ENCODE results near the gene FBXL4. TPM values are rescaled to one million over a fixed set of nuclear protein-coding genes. Genes with fewer than 3 reads are reported as not detected.

FBXL4 gene
- total RNA-seq, 4 donors from 2014 or later = 14.5 to 26.7 (median 18.3) TPM

DNA sequence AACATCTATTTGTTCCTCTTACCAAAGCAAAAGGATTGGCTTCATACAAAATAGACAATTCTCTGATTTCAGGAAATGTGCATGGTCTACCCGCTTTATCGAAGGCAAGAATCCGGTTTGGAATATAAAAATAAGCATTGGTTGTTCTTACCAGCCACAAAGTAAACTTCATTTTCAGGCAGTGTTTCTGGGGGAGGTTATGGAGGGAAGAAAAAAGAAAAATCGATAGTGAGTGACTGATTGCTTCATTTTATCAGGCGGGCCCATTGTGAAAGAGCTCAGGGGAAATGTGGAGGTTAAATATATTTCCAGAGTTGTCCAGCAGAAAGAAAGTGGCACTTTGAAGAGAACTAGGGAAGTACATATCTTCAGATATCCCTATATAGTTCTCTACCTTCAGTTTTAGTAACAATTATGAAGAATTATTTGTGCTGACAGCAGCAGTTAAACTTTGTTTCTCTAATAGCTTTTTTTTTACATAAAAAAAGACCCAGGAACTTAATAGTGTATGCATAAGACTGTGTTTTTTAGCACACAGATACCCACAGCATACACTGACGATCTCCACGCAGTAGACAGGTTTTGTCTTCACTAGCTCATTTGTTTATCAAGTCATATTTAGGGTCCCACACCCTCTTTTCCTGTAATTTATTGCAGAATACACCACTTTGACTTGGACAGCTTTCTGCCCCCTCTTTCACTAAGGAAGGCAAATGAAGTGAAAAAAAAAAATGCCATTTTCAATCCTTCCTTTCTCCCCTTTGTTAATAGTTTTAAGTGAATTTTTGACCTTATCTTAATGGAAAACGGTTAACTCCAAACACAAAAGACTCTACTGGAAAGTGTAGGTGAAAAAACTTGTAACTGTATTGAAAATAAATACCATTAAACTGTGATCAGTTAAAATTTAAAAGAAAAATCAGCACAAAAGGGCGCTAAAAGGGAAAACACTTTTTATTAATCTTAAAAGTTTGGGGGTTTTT, 110.5 kb downstream of the FBXL4 start:
- peaks cover 96% of the 10 kb centered on the region for H3K27me3 ChIP-seq
- H3K9me3 ChIP-seq = no peaks in the 10 kb centered on the region
- H3K4me3 ChIP-seq = no peak overlapping the region
- WGBS = 39% methylated on average over 9 of the region's 9 CpGs
- H3K4me1 ChIP-seq = peaks cover 37% of the 10 kb centered on the region
- no peak for DNase-seq (ENCODE audit: low spot score in 2 of 2)
- no peaks in the 10 kb centered on the region for H3K36me3 ChIP-seq
- no peak overlapping the region for H3K27ac ChIP-seq
- no peak for TF ChIP-seq POLR2A (IDR thresholded peaks at IDR 0.05)
- TF ChIP-seq POLR2AphosphoS5 (IDR thresholded peaks at IDR 0.05) = no peak
- TF ChIP-seq, protein P1, sequence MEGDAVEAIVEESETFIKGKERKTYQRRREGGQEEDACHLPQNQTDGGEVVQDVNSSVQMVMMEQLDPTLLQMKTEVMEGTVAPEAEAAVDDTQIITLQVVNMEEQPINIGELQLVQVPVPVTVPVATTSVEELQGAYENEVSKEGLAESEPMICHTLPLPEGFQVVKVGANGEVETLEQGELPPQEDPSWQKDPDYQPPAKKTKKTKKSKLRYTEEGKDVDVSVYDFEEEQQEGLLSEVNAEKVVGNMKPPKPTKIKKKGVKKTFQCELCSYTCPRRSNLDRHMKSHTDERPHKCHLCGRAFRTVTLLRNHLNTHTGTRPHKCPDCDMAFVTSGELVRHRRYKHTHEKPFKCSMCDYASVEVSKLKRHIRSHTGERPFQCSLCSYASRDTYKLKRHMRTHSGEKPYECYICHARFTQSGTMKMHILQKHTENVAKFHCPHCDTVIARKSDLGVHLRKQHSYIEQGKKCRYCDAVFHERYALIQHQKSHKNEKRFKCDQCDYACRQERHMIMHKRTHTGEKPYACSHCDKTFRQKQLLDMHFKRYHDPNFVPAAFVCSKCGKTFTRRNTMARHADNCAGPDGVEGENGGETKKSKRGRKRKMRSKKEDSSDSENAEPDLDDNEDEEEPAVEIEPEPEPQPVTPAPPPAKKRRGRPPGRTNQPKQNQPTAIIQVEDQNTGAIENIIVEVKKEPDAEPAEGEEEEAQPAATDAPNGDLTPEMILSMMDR (IDR thresholded peaks at IDR 0.05) = no peak
- no peak for TF ChIP-seq EP300 (IDR thresholded peaks at IDR 0.05)

DNA sequence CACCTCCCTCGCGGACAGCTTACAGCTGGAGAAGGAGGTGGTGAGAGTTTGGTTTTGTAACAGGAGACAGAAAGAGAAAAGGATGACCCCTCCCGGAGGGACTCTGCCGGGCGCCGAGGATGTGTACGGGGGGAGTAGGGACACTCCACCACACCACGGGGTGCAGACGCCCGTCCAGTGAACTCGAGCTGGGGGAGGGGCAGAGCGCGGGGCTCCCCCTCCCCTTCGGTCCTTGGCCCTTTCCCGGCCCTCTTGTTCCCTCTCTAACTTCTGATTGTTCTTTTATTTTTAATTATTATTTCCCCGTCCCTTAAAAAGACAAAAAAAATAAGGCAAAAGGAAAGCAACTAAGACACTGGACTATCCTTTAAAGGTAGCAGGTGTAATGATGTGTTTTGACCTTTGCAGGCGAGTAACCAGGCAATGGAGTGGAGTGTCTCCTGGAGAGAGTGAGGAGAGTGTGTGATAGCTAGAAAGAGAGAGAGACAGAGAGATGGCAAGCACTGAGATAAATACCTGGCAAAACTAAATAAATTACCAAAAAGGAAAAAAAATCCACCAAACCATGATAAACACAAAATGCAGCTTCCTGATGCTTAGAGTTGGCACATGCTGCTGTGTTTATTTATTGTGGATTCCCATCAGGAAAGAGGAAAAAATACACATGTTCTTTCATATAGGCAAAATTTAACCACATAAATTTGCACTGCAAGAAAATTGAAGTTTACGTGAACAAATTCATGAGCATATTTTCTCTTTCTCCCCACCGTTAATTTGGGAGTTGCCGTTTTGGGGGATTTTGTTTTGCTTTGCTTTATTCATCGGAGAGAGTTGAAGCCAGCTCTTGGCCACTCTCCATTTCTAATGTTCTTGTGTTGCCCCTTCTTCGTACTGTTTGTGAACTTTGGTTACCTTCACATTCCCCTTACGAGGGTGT, 111.5 kb downstream of the FBXL4 start:
- H3K27me3 ChIP-seq = peaks cover 96% of the 10 kb centered on the region
- no peaks in the 10 kb centered on the region for H3K36me3 ChIP-seq
- H3K9me3 ChIP-seq = no peaks in the 10 kb centered on the region
- WGBS = 11% methylated on average over 23 of the region's 23 CpGs
- peaks cover 47% of the 10 kb centered on the region for H3K4me1 ChIP-seq
- TF ChIP-seq, protein P1 (IDR thresholded peaks at IDR 0.05) = no peak
- H3K27ac ChIP-seq = no peak overlapping the region
- H3K4me3 ChIP-seq = peak overlapping the region; percentile 62
- DNase-seq (ENCODE audit: low spot score in 2 of 2) = no peak

DNA sequence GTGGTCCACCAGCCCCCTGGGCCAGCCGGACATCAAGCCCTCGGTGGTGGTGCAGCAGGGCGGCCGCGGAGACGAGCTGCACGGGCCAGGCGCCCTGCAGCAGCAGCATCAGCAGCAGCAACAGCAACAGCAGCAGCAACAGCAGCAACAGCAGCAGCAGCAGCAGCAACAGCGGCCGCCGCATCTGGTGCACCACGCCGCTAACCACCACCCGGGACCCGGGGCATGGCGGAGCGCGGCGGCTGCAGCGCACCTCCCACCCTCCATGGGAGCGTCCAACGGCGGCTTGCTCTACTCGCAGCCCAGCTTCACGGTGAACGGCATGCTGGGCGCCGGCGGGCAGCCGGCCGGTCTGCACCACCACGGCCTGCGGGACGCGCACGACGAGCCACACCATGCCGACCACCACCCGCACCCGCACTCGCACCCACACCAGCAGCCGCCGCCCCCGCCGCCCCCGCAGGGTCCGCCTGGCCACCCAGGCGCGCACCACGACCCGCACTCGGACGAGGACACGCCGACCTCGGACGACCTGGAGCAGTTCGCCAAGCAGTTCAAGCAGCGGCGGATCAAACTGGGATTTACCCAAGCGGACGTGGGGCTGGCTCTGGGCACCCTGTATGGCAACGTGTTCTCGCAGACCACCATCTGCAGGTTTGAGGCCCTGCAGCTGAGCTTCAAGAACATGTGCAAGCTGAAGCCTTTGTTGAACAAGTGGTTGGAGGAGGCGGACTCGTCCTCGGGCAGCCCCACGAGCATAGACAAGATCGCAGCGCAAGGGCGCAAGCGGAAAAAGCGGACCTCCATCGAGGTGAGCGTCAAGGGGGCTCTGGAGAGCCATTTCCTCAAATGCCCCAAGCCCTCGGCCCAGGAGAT, 112.4 kb downstream of the FBXL4 start:
- peak in 1 of 2 donors; percentile 77 for DNase-seq (ENCODE audit: low spot score in 2 of 2)
- Histone ChIP-seq H3K9me3 (no peaks in the 10 kb centered on the region), H3K4me3 (peak overlapping the region; percentile 62), H3K27ac (no peak overlapping the region), H3K4me1 (peaks cover 49% of the 10 kb centered on the region), H3K27me3 (peaks cover 96% of the 10 kb centered on the region), H3K36me3 (no peaks in the 10 kb centered on the region)
- WGBS = 10% methylated on average over 25 of the region's 76 CpGs
- TF ChIP-seq, protein P1 (IDR thresholded peaks at IDR 0.05) = no peak
- TF ChIP-seq POLR2AphosphoS5 (IDR thresholded peaks at IDR 0.05) (no peak), EP300 (IDR thresholded peaks at IDR 0.05) (no peak)

DNA sequence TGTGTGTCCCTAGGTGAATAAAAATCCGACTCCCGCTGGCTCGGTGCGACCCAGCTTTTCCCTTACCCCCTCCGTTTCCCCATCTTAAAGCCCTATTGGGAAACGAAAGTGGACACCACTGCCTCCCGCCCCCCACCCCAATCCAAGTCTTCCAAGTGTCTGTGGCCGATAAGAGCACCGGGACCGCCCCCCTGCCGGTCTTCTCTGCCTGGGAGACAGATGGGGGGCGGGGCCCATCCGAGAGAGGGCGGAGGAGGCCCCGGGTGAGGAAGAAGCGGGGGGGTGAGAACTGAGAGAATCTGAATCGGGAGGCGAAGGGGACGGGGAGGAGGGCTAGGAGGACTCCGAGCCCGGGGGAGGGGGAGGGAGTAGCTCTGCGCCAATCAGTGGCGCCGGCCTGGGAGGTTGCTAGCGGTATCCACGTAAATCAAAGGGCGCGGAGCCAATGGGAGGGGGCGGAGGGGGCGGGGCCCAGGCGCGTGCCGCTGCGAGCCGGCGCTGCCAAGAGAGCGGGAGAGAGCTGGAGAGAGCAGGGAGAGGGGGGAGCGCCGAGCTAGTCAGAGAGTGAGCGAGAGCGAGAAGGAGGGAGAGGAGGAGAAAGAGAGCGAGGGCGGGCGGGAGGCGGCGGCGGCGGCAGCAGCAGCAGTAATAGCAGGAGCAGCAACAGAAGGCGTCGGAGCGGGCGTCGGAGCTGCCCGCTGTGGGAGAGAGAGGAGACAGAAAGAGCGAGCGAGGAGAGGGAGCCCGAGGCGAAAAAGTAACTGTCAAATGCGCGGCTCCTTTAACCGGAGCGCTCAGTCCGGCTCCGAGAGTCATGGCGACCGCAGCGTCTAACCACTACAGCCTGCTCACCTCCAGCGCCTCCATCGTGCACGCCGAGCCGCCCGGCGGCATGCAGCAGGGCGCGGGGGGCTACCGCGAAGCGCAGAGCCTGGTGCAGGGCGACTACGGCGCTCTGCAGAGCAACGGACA, 113.4 kb downstream of the FBXL4 start, which contains the start of gene POU3F2:
Gene POU3F2, plus strand, starts transcription at position 515 of the 972 bp plus-strand sequence. Its CDS starts 300 bp downstream, at position 815.
- Histone ChIP-seq H3K27me3 (peaks cover 96% of the 10 kb centered on the region), H3K9me3 (no peaks in the 10 kb centered on the region), H3K4me1 (peaks cover 49% of the 10 kb centered on the region), H3K36me3 (no peaks in the 10 kb centered on the region), H3K4me3 (peak within 1 kb of the TSS; percentile 62), H3K27ac (no peak within 1 kb of the TSS)
- DNase-seq (ENCODE audit: low spot score in 2 of 2) = peak; percentile 72 to 77
- WGBS = 1% methylated on average over 69 of the region's 83 CpGs
- TF ChIP-seq POLR2AphosphoS5 (IDR thresholded peaks at IDR 0.05) (no peak), EP300 (IDR thresholded peaks at IDR 0.05) (no peak), POLR2A (IDR thresholded peaks at IDR 0.05) (no peak)
- TF ChIP-seq, protein P1 (IDR thresholded peaks at IDR 0.05) = no peak
